ENCODE results near the gene BAIAP2L2.

GRCh38 chr22:38087855-38088254 is 22.6 kb downstream of the BAIAP2L2 start:
- no peak for TF ChIP-seq ZNF8 (CRISPR knock-in tag; IDR thresholded peaks at IDR 0.05)
- TF ChIP-seq ZC3H10 (CRISPR knock-in tag; IDR thresholded peaks at IDR 0.05) = no peak
- TF ChIP-seq OSR1 (CRISPR knock-in tag; IDR thresholded peaks at IDR 0.05) = no peak
- TF ChIP-seq, protein P1, sequence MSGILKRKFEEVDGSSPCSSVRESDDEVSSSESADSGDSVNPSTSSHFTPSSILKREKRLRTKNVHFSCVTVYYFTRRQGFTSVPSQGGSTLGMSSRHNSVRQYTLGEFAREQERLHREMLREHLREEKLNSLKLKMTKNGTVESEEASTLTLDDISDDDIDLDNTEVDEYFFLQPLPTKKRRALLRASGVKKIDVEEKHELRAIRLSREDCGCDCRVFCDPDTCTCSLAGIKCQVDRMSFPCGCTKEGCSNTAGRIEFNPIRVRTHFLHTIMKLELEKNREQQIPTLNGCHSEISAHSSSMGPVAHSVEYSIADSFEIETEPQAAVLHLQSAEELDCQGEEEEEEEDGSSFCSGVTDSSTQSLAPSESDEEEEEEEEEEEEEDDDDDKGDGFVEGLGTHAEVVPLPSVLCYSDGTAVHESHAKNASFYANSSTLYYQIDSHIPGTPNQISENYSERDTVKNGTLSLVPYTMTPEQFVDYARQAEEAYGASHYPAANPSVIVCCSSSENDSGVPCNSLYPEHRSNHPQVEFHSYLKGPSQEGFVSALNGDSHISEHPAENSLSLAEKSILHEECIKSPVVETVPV (CRISPR knock-in tag; IDR thresholded peaks at IDR 0.05) = no peak

Measured in SK-N-SH treated with all-trans-retinoic acid at 6 μM for 48 hours (cell line).